GM20000 (cell line): Measurements from ENCODE around the gene SLC22A15.

Source experiments
- DNase-seq: peaks from one replicate; pipeline ENCODE4 v3.0.0; 2012; ENCODE audit warnings: low spot score
- TF ChIP-seq, protein P1 (sequence below): IDR thresholded peaks from 2 replicates; pipeline ENCODE4 v1.5.1; 2012; ENCODE audit warnings: mild to moderate bottlenecking, control low read depth; ENCODE audit errors: extremely low read depth, missing control alignments

SLC22A15 gene

DNA sequence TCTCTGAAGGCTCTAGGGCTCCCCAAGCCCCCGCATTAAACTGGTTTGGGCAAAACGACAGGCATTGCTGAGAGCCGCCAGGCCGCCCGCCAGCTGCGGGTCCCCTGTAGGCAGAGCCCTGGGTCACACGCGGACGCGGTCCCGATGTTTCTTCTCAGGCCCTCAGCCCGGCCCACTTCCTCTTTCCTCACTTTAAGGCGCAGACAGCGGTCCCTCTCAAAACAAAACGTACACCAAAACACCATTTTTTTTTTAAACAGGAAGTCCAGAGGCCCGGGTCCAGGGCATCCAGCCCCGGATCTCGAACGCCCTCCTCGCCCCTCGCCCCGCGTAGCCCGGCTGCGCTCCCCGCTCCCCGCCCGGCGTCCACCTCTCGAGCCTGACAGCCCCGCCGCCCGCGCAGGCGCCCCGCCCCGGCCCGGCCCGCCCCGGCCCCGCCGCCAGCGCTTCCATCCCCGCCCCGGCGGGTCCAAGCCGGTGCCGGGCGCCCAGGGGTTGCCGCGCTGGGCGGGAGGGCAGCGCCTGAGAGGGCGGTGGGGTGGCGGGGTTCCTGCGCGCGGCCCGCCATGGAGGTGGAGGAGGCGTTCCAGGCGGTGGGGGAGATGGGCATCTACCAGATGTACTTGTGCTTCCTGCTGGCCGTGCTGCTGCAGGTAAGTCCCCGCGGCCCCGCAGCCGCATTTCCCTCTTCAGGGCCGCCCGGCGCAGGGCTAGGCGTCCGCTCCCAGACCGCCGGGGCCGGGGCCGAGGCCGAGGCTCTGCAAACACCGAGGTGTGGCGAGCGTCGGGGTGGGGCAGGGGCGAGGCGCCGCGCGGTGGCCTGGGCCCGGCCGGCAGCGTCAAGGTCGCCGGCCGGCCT, at the start of gene SLC22A15:
Gene SLC22A15 (plus strand): TSS at position 452 of the 859 bp plus-strand sequence. CDS start 115 bp downstream, at position 567.
- DNase-seq = peak; percentile 79
- TF ChIP-seq, protein P1, sequence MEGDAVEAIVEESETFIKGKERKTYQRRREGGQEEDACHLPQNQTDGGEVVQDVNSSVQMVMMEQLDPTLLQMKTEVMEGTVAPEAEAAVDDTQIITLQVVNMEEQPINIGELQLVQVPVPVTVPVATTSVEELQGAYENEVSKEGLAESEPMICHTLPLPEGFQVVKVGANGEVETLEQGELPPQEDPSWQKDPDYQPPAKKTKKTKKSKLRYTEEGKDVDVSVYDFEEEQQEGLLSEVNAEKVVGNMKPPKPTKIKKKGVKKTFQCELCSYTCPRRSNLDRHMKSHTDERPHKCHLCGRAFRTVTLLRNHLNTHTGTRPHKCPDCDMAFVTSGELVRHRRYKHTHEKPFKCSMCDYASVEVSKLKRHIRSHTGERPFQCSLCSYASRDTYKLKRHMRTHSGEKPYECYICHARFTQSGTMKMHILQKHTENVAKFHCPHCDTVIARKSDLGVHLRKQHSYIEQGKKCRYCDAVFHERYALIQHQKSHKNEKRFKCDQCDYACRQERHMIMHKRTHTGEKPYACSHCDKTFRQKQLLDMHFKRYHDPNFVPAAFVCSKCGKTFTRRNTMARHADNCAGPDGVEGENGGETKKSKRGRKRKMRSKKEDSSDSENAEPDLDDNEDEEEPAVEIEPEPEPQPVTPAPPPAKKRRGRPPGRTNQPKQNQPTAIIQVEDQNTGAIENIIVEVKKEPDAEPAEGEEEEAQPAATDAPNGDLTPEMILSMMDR = no peak

DNA sequence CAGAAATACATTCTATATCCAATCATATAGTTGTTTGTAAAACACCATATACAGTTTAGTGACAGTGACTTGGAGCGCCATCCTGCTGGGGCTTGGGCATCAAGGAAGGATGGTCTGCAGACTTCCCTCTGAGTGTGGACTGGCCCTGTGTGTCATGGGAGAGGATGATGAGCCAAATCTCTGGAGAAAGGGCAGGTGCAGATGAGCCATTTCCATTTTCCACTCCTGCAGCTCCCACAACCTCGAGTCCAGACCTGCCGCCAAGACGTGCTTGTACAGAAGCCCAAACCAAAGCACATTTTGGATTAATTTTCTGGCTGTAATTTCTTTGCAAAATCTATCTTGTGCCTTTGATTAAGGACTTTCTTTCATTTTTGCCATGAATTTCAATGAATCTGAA, 48.3 kb upstream of the SLC22A15 start:
- TF ChIP-seq, protein P1 = no peak
- no peak for DNase-seq

DNA sequence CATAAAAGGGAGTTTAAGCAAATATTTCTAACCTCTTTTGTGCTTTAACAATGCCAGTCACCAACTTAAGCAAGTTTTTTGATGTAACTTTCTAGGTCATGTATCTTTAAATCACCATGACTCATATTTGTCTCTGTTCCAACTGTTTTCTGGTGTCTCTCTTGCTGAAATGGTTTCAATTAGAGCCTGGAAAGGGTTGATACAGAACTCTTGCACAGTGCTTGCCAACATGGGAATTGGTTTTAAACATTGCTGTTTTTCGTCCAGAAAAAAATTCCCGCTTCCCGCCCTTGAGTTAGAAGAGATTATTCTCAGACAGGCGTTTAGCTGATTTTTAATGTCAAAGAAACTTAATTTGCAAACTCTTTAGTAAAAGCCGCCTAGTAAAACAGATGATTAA, 46.4 kb upstream of the SLC22A15 start:
- TF ChIP-seq, protein P1 = no peak
- DNase-seq = no peak

DNA sequence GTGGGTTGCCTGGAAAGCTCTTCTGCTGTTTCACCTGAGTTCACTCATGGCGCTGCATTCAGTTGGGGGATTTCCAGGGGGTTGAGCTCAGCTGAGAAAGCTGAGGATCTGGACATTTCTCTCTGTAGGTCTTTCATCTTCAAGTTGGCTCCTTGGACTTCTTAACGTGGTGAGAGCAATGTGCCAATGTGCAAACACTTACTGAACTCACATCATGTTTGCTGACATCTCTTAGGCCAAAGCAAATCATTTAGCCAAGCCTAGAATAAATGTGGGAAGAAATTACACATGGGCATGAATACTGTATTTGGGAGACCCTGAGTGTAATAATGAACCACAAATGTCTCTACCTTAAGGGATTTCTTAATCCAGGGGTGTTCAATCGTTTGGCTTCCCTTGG, 42.7 kb upstream of the SLC22A15 start:
- TF ChIP-seq, protein P1 = no peak
- no peak for DNase-seq

DNA sequence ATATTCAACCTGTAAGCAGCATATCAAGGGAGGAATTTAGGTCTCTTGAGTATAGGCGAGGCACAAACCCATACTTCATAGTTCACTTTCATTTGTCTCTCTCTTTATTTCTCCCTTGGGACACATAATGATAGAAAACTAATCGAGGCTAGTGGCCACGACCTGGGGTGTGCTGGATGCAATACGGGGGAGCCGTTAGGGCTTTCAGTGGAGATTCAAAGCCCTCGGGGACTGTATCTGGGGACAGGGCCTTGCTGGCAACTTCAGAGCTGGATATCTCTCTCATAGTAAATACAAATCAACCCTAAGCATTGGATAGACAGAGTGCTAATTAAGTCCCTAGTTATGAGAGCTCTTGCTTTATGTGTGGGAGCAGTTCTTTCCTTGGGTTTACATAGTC, 36.9 kb upstream of the SLC22A15 start:
- TF ChIP-seq, protein P1 = no peak
- DNase-seq = no peak

DNA sequence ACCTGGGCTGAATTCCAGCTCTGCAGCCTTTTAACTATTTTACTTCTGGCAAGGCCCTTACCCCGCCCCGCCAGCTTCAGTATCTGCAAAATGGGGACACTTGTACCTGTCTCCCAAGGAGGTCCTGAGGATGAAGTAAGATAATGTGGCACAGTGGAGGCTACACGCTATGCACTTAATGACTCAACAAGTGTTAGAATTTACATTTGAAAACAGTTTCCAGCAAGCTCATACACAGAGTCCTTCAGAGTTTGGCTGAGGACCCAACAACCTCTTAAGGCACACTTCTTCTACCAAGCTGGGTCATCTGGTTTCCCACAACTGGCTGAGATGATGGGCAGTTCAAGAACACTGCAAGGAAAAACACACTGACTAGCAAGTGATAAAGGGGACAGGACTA, 30.2 kb upstream of the SLC22A15 start:
- DNase-seq = no peak
- TF ChIP-seq, protein P1 = no peak

DNA sequence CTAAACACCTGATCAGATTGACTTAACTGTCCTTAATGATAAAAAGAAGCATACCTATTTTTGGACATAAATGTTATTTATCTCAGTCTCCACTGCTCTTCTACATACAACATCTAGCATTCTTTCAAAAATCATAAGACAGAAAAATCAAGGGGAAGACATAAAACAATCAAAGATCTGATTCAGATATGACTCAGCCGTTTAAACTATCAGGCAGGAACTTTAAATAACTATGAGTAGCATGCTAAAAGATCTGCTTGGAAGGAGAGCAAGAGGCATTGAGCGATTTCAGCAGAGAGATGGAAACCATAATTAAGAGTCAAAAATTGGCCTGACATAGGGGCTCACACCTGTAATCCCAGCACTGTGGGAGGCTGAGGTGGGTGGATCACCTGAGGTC, 27.2 kb upstream of the SLC22A15 start:
- TF ChIP-seq, protein P1 = no peak
- DNase-seq = no peak
